ENCODE data around the gene DNMBP. TPM values are rescaled to one million over a fixed set of nuclear protein-coding genes. Genes with fewer than 3 reads are reported as not detected.

DNMBP gene
- total and polyA plus RNA-seq, 2 of the 8 experiments (the other 6 are each of a cell fraction or from before 2014, with no cell fraction given), result 19.1 to 26.4 TPM

DNA sequence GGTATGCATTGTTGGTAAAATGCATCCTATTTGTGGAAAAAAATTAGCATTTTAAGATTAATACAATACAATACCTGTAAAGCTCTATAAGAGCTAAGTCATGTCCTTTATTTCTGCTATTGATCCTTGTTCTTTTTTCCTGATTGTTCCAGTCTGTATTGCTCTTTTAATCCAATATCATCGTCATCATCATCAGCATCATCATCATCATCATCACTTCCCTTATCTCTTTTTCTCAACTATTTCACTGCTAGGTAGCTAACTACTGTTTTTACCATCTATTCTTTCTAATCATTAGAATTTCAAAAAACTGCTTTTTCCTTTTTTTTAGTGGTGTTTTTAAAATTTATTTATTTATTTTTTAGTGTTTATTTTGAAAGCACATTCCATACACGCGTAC, 156.1 kb downstream of the DNMBP start (continued):
- TF ChIP-seq, protein P1, sequence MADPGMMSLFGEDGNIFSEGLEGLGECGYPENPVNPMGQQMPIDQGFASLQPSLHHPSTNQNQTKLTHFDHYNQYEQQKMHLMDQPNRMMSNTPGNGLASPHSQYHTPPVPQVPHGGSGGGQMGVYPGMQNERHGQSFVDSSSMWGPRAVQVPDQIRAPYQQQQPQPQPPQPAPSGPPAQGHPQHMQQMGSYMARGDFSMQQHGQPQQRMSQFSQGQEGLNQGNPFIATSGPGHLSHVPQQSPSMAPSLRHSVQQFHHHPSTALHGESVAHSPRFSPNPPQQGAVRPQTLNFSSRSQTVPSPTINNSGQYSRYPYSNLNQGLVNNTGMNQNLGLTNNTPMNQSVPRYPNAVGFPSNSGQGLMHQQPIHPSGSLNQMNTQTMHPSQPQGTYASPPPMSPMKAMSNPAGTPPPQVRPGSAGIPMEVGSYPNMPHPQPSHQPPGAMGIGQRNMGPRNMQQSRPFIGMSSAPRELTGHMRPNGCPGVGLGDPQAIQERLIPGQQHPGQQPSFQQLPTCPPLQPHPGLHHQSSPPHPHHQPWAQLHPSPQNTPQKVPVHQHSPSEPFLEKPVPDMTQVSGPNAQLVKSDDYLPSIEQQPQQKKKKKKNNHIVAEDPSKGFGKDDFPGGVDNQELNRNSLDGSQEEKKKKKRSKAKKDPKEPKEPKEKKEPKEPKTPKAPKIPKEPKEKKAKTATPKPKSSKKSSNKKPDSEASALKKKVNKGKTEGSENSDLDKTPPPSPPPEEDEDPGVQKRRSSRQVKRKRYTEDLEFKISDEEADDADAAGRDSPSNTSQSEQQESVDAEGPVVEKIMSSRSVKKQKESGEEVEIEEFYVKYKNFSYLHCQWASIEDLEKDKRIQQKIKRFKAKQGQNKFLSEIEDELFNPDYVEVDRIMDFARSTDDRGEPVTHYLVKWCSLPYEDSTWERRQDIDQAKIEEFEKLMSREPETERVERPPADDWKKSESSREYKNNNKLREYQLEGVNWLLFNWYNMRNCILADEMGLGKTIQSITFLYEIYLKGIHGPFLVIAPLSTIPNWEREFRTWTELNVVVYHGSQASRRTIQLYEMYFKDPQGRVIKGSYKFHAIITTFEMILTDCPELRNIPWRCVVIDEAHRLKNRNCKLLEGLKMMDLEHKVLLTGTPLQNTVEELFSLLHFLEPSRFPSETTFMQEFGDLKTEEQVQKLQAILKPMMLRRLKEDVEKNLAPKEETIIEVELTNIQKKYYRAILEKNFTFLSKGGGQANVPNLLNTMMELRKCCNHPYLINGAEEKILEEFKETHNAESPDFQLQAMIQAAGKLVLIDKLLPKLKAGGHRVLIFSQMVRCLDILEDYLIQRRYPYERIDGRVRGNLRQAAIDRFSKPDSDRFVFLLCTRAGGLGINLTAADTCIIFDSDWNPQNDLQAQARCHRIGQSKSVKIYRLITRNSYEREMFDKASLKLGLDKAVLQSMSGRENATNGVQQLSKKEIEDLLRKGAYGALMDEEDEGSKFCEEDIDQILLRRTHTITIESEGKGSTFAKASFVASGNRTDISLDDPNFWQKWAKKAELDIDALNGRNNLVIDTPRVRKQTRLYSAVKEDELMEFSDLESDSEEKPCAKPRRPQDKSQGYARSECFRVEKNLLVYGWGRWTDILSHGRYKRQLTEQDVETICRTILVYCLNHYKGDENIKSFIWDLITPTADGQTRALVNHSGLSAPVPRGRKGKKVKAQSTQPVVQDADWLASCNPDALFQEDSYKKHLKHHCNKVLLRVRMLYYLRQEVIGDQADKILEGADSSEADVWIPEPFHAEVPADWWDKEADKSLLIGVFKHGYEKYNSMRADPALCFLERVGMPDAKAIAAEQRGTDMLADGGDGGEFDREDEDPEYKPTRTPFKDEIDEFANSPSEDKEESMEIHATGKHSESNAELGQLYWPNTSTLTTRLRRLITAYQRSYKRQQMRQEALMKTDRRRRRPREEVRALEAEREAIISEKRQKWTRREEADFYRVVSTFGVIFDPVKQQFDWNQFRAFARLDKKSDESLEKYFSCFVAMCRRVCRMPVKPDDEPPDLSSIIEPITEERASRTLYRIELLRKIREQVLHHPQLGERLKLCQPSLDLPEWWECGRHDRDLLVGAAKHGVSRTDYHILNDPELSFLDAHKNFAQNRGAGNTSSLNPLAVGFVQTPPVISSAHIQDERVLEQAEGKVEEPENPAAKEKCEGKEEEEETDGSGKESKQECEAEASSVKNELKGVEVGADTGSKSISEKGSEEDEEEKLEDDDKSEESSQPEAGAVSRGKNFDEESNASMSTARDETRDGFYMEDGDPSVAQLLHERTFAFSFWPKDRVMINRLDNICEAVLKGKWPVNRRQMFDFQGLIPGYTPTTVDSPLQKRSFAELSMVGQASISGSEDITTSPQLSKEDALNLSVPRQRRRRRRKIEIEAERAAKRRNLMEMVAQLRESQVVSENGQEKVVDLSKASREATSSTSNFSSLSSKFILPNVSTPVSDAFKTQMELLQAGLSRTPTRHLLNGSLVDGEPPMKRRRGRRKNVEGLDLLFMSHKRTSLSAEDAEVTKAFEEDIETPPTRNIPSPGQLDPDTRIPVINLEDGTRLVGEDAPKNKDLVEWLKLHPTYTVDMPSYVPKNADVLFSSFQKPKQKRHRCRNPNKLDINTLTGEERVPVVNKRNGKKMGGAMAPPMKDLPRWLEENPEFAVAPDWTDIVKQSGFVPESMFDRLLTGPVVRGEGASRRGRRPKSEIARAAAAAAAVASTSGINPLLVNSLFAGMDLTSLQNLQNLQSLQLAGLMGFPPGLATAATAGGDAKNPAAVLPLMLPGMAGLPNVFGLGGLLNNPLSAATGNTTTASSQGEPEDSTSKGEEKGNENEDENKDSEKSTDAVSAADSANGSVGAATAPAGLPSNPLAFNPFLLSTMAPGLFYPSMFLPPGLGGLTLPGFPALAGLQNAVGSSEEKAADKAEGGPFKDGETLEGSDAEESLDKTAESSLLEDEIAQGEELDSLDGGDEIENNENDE (IDR thresholded peaks at IDR 0.05; ENCODE audit: insufficient replicate concordance, low read length), result no peak
- no peak for TF ChIP-seq FOSL1 (IDR thresholded peaks at IDR 0.05; ENCODE audit: insufficient read depth, low read depth, low read length)
- TF ChIP-seq TBP (IDR thresholded peaks at IDR 0.05; ENCODE audit: low read depth, low read length), result no peak
- no peak for TF ChIP-seq ASH2L (IDR thresholded peaks at IDR 0.05; ENCODE audit: low read length)
- TF ChIP-seq, protein P2, sequence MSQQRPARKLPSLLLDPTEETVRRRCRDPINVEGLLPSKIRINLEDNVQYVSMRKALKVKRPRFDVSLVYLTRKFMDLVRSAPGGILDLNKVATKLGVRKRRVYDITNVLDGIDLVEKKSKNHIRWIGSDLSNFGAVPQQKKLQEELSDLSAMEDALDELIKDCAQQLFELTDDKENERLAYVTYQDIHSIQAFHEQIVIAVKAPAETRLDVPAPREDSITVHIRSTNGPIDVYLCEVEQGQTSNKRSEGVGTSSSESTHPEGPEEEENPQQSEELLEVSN (IDR thresholded peaks at IDR 0.05), result no peak
- no peak for TF ChIP-seq POLR2AphosphoS5 (IDR thresholded peaks at IDR 0.05; ENCODE audit: low read depth, low read length)
- TF ChIP-seq BRCA1 (IDR thresholded peaks at IDR 0.05; ENCODE audit: low read depth, low read length), result no peak
- TF ChIP-seq, protein P3, sequence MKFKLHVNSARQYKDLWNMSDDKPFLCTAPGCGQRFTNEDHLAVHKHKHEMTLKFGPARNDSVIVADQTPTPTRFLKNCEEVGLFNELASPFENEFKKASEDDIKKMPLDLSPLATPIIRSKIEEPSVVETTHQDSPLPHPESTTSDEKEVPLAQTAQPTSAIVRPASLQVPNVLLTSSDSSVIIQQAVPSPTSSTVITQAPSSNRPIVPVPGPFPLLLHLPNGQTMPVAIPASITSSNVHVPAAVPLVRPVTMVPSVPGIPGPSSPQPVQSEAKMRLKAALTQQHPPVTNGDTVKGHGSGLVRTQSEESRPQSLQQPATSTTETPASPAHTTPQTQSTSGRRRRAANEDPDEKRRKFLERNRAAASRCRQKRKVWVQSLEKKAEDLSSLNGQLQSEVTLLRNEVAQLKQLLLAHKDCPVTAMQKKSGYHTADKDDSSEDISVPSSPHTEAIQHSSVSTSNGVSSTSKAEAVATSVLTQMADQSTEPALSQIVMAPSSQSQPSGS (IDR thresholded peaks at IDR 0.05; ENCODE audit: low read length), result no peak
- no peak for TF ChIP-seq SIN3A (conservative IDR thresholded peaks at IDR 0.05 in 1 of 2, IDR thresholded peaks at IDR 0.05 in 1 of 2; ENCODE audit: low read depth in 1 of 2, low read length in 2 of 2)
- no peak for TF ChIP-seq TAF1 (IDR thresholded peaks at IDR 0.05; ENCODE audit: low read depth, low read length)

All from H1 (cell line).